Right forelimb (tissue), 1 donor: ENCODE results near the gene IL1B.

Experiments used
- DNase-seq: peaks from one replicate; pipeline ENCODE4 v3.0.0-alpha.2; 2018

Gene IL1B

DNA sequence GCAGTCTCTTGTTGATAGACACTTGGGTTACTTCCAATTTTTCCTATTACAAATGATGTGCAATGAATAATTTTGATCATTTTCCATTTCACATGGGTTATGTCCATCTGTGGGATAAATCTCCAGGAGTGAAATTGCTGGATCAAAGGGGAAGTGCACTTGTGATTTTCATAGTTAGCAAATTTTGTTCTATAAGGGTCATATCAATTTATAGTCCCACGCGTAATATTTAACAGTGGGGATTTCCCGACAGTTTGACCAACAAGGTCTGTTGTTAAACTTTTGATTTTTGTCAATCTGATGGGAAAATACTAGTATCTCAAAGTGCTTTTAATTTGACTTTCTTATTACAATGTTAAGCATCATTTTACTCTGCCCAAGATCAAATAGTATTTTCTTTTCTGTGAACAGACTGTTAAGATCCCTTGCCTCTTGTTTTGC is 8.3 kb downstream of the IL1B start:
- no peak for DNase-seq

DNA sequence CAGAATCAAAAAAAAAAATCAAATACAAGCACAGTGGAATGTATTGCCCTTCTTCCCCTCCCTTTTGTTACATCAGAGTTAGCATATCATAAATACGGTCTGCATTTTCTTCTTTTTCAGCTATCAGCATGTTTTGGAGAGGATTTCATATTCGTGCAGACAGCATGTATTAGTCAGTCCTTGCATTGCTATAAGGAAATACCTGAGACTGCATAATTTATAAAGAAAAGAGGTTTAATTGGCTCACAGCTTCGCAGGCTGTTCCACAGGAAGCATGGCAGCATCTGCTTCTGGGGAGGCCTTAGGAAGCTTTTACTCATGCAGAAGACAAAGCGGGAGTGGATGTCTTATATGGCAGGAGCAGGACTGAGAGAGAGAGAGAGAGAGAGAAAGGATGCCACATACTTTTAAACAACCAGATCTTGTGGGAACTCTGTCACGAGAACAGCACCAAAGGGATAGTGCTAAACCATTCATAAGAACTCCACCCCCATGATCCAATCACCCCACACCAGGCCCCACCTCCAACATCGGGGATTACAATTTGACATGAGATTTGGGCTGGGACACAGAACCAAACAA is 8.9 kb downstream of the IL1B start:
- no peak for DNase-seq

DNA sequence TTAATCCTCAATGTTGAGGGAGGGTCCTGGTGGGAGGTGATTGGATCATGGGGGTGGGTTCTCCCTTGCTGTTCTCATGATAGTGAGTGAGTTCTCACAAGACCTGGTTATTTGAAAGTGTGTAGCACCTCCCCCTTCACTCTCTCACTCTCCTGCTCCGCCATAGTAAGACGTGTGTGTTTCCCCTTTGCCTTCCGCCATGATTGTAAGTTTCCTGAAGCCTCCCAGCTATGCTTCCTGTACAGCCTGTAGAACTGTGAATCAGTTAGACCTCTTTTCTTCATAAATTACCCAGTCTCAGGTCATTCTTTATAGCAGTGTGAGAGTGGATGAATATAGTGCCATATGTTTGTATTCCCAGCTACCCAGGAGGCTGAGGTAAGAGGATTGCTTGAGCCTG is 9.6 kb downstream of the IL1B start:
- DNase-seq = no peak

DNA sequence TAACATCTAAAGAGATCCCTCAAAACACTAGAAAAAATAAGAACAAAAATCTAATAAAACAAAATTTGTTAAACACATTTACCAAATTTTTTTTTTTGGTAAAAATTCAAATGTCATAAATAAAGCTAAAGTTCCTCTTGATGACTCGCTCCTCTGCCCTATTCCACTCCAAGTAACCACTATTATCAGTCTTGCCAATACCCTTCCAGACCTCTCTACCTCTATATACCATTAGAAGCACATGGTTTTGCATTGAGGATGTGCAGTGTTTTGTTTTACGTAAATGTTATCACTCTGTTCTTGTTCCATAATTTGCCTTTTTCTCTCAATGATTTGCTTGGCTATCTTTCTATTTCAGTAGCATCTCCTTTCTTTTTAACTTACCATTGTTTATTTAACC is 10.9 kb downstream of the IL1B start:
- DNase-seq = no peak

DNA sequence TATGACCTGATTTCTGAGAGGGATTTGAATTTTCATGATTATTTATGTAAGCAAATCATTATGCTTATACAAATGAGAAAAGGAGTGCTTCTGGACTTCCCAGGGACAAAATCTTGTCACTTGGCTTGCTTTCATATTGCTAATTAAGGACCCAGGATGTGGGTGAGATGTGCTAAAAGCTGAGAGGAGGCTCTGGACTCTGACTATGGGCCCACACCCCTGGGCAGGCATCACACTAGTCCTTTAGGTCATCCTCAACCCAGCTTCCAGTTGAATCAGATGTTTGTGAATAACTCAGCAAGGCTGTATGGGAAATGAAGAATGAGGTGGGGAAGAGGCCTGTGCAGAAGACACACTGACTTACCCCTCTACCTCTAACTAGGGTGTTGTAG is 11.9 kb downstream of the IL1B start:
- no peak for DNase-seq

DNA sequence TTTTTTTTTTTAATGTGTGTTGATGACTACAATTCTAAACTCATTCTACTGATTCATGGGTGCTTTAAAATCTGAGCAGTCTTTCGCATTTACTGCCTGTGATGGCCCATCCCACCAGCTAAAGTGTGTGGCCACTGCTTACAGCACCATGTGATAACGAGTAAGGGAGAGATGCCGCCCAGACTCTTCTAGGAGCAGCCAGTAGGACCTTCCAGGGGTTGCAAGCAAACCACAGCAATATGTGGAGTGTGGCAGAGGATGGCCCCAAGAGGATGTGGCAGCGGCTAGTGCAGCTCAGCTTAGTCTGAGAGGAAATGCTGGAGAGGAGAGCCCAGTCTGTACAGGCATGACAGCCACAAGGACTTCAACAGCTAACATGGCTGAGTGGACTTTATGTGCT is 14.9 kb downstream of the IL1B start:
- no peak for DNase-seq

DNA sequence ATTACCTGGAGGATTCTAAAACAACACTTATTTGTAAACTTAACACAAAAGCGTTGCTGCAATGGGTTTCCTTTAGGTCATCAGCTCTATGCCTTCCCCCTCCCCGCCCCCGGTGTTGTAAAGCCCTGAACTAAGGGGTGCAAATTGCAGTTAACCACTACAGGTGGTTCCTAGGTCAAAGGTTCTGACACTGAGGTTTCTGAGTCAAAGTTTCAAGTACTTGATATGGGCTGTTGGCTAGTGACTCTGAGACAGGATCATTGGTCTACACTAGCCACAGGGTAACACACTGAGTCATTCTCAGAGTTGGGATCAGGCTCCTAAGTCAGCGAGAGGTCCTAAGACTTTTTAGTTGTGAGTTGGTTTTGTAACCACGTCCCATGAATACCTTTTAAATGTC is 15.4 kb downstream of the IL1B start:
- DNase-seq = no peak

DNA sequence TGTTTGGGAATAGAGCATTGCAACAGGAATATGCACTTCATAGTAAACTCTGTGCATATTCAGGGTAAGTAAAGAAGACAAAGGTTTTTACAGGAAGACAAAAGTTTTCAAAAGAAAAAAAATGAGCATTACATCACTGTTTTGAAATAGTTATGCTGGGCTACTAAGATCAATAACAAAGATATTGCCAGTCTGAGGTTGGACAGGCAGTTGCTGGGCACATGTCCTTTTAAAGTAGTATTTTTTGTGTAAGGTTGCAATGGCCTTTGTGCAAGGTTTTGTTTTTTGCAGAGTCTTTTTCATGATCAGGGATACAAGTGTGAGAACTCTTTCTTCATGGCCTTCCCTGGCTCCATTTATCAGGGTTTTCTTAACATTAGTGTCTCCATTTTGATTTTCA is 16.2 kb downstream of the IL1B start:
- DNase-seq = no peak

DNA sequence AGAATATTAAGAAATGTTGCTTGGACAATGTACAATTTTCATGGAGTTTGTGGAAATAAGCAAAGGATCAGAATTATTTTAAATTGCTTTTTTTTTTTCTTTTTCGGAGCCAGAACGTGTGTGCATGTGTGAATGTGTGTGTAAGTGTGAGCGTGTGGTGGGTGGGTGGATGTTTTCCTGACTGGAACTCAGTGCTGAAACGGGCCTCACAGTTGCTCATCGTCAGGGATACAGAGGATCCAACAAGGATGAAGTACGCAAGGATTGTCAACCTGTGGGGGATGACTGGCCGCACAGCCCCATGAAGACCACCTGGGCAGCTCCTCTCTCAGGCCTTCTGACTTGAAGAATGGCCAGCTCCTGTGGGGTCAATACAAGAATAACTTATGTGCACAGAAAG is 17.5 kb downstream of the IL1B start:
- no peak for DNase-seq

DNA sequence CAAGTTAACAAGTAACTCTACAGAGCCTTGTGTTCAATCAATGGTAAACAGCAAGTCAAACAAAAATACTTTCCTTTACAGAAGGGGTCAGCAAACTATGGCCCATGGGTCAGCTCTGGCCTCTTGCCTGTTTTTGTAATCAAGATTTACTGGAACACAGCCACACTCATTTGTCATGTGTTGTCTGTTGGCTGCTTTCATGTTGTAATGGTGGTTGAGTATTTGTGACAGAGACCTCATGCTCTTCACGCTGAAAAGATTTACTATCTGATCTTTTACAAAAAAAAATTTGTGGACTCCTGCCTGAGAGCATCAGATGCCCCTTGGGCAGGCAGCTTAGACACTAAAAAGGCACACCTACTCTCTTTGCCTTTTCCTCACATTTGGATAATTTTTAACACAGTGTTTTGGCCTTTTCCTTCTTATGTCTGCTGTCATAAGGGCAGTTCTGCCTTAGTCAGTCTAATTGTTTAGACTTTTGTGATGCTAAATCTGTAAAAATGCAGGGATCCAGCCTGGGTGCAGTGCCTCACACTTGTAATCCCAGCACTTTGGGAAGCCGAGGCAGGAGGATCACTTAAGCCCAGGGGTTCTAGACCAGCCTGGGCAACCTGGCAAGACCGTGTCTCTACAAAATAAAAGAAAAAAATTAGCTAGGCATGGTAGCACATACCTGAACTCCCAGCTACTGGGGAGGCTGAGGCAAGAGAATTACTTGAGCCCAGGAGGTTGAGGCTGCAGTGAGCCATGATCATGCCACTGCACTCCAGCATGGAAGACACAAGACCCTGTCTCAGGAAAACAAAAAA is 18.3 kb downstream of the IL1B start:
- no peak for DNase-seq

DNA sequence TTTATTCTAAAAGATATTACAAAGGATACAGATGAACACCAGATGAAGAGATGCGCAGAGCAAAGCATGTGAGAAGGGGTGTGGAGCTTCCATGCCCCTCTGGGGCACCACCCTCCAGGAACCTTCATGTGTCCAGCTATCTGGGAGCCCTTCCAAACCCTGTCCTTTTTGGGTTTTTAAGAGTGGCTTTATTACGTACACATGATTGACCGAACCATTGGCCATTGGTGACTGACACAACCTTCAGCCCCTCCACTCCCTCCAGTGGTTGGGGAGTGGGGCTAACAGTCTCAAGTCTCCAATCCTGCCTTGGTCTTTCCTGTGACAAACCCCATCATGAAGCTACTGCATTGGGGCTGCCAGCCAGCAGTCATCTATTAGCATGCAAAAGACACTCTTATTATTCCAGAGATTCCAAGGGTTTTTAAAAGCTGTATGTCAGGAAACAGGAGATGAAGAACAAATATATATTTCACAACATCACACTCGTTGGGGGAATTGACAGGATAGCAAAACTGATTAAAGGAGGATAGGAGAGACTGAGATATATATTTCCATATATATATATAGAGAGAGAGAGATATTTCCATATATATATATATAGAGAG is 19.4 kb downstream of the IL1B start:
- no peak for DNase-seq

DNA sequence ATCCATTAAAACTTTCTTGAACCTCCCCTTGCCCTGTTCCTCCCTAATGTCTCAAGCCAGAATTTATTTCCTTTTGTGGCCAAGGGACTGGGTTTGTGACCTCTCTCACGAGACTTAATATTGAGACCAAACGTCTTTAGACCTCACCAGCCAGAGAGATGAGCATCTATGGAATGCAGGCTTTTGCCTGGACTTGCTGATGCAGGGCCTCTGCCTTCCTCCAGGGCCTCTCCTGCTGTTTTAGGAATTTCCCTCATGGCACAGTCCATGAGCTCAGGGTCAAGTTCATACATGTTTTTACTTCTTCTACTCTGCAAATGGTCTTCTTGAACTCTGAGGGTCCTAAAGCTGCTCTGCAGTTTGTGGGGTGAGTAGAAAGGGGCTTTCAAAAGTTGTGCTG is 22.3 kb downstream of the IL1B start:
- no peak for DNase-seq

DNA sequence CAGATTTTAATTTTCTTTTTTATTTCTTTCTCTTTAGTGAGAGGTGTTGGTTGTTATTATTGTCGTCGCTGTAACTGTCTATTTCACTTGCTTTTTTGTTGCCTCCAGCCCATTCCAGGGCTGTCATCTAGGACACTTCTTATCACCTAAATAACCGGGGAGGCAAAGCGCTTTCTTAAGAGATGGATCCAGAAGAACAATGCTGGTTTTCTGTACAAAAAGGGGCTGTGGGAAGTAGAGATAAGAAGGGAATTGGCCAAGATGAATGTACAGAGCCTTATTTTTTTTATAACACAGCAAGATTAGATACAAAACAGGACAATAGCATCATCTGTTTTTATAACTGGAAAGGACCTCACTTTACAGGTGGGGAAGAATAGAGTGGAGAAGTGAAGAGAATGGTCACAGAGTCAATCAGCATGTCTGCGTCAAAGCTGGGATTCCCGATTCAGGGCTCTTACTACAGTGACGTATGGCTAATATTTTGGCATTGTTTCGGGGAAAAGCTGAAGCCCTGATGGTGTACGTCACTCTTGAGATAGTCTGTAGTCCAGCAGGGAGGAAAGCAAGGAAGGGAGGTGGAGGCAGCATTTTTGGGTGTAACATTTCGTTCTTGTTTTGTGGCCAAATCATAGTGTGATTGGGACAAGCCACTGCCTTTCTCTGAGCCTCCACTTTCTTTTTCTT is 23.2 kb downstream of the IL1B start:
- DNase-seq = no peak

DNA sequence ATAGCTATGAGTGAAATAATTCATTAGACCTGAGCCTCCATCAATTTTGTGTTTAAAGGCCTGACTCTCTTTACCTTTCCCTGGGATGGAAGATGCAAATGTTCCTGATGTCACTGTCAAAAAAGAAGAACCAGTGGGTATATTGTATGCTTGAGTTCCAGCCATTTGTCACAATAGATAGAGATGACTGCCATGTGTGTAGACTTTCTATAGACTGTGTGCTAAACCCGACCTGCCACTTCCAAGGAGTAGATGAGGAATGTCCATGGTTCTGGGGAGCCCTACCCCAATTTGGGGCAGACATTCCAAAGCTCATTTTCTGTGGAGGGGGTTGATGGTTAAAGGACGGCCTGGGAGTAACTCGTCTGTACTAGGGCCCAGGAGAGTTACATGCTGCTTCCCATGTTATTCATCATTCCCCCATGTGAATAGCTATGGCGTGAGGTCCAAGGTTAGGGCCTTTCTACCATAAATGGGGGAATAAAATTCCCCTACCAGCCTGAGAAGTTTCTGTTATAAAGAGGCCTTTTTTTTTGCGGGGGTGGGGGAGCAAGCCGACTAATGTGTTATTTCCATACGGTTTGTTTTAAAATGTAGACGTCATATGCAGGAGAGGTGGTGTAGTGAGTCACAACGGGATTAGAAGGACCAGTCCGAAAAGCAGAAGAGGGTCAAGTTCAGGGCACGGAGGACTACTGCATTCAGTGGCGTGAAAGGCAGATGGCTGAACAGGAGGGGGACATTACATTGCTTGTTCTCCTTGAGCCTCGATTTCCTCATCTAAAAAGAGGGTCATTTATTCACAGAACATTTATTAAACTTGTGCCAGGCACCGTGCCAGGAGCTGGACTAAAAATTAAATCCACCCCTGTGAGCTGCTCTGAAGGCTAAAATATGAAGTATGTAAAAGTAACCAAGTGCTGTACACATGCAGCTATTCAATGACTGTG is 24.0 kb downstream of the IL1B start:
- no peak for DNase-seq

DNA sequence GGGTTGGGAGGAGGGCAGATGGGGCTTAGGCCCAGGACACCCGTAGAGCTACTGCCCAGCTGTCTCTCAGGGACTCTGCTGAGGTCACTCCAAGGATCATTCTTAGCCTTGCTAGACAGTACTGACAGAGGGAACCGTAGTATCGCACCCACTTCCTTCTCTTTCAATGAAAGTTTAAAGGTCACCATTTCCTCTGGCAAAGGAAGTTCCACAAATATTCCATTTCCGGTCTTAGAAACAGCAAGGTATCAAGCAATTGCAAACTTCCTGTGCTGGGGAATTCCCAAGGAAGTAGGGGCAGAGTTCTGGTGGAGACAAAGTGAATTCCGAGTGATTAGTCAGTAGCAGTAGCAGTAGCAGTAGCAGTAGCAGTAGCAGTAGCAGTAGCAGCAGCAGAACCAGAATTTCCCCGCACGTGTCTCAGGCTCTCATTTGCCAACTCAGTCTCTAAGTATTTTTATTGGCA is 24.7 kb downstream of the IL1B start:
- no peak for DNase-seq

DNA sequence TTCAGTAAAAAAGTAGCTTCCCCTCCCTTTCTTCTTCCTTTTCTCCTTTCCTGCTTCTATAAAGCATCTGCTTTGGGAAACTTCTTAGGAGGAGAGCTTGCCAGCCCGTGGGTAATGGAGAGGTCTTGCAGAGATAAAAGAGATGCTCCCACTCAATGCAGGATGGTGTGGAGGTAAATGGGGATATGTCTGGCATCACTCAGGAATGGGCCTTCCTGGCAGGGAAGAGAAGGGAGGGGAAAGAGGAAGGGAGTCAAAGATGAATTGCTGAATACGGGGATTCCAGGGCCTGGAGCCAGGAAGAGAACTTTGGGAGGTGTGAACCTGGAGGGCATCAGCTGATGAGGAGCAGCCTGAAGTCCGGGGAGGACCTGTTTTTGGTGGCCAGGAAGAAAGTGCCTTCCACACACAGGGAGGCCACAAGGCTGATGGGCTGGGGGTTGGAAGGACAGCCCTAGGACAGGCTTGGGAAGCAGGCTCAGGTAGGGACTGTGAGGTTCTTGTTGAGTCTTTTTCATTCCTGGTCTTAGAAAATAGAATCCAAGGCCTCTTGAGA is 25.2 kb downstream of the IL1B start:
- no peak for DNase-seq

DNA sequence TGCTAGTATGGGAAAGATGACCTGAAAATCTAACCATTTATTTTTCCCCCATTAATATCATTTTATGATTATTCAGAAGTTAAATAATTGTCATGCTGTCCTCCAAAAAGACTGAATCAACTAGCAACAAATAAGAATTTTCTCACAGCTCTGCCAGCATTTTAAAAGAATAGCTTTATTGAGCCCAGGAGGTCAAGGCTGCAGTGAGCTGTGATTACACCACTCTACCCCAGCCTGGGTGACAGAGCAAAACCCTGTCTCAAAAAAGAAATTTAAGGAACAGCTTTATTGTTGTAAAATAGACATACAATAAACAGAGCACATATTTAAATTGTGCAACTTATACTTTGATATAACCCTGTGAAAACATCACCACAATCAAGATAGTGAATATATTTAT is 27.5 kb downstream of the IL1B start:
- DNase-seq = no peak

DNA sequence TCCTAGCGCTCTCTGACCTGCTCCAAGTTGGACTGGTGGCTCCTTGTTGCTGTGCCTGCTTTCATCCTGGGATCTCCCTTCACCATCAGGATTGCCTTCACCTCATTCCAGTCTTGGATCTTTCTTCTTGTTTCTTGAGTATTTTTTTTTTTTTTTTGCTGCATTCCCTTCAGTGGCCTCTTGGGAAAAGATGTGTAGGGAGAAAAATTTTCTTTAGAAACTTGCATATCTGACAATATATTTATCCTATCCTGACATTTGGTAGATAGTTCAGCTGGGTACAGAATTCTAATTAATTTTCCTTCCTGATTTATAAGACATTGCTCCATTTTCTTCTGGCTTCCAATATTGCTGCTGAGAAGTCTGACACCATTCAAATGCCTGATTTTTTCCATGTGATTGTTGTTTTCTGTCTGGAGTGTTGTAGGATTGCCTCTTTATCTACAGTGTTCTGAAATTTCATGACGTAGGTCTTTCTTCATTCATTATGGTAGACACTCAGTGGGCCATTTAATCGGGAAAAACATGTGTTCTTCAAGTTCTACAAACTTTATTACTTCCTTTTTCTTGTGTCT is 29.3 kb downstream of the IL1B start:
- DNase-seq = no peak

DNA sequence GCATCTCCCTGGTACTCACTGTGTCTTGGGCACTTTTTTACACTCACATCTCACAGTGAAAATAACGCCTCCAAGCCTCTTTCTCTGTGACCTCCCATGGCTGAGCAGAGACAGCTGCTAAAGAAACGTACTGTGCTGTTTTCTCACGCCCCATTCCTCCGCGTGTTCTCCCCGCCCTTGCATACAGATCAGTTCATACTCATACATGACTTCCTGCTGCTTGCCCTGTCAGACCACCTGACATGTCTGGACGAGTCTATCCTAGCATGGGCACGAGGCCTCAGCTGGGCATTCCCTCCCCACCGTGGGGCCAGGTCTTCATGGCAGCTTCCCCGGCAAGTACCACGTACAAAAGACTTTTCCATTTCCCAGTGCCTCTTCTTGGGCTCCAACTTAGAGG is 31.0 kb downstream of the IL1B start:
- no peak for DNase-seq

DNA sequence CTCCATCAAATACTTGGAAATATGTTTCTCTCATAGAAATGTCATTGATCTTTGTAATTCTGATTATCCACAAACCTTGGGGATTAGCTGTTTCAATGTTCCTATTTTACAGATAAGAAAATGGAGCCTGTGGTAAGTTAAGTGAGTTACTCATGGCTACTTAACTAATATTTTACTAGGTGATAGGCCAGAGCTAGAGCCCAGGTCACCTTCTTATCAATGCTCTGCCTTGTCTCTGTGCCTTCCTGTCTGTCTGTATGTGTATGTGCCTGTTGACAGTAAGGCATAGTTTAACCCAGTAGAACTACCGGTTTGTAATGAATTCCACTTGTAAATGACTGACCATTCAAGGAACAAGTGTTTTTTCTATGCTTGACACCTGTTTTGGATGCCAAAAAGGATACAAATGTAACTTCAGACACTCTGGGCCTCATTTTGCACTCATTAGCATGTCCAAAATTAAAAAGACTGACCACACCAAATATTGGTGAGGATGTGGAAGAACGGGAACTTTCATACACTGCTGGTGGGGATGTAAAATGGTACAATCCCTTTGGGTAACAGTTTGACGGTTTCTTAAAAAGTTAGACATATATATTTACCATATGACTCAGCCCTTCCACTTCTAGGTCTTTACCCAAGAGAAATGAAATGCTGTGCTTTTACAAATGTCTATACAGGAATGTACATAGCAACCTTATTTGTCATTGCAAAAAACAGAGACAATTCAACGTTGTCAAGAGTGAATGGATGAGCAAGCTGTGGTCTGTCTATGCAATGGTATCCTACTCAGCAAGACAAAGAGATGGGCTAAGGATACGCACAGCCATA is 32.7 kb downstream of the IL1B start:
- no peak for DNase-seq
